ENCODE data around the gene NIN.

GRCh38 chr14:50797250-50798047 lies 33.5 kb downstream of the NIN start:
- no peak for TF ChIP-seq USF2 (IDR thresholded peaks at IDR 0.05; ENCODE audit: low read depth, low read length)
- TF ChIP-seq CTCF (conservative IDR thresholded peaks at IDR 0.05; ENCODE audit: low read depth, low read length) = no peak
- TF ChIP-seq SMC3 (IDR thresholded peaks at IDR 0.05; ENCODE audit: low read depth, low read length) = no peak
- no peak for TF ChIP-seq RCOR1 (IDR thresholded peaks at IDR 0.05; ENCODE audit: insufficient replicate concordance, low read length)
